Stimulated activated naive CD4-positive, alpha-beta T cell treated with Interleukin-2 at 50 U/mL for 16 hours (primary cell): ENCODE data around the gene ZNF735.
"Not testable (repeated sequence)": the region's sequence is repeated elsewhere in the genome, so short reads cannot be mapped to it uniquely, and the experiment has no call there.

Experiments used
- DNase-seq: peaks from one replicate; lab custom pipeline; 2025; lab: John Stamatoyannopoulos, UW

ZNF735 gene

DNA sequence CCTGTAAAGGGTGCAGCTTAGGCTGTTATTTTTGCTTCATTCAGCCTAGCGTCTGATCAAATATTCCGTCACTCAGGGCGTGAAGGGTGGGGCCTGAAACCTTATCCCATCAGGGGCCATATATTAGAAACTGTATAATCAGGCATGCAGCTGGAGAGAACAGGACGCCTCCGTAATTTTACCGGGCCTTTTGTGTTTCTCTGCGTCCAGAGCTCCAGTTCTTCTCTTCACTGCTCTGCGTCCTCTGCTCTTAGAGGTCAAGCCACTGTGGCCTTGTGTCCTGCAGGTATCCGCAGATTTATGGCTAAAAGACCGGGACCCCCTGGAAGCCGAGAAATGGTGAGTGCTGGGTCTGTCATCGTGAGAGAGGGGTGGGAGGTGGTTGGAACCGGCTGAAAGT lies at the start of gene ZNF735:
ZNF735 (plus strand) TSS at position 301 of the 400 bp plus-strand sequence; CDS start at position 301, 0 bp downstream.
- DNase-seq = no peak

DNA sequence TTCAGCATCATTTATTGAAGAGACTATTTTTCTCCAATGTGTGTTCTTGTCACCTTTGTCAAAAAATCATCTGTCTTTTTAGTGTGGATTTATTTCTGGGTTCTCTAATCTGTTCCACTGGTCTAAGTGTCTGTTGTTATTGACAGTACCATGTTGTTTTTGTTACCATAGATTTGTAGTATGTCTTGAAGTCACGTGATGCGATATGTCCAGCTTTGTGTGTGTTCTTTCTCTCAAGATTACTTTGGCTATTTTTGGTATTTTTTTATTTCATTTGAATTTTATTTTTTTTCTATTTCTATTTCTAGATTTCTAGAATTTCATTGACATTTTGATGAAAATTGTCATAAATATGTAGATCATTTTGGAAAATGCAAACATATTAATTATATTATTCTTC lies 36.0 kb upstream of the ZNF735 start:
- not testable (repeated sequence) for DNase-seq

DNA sequence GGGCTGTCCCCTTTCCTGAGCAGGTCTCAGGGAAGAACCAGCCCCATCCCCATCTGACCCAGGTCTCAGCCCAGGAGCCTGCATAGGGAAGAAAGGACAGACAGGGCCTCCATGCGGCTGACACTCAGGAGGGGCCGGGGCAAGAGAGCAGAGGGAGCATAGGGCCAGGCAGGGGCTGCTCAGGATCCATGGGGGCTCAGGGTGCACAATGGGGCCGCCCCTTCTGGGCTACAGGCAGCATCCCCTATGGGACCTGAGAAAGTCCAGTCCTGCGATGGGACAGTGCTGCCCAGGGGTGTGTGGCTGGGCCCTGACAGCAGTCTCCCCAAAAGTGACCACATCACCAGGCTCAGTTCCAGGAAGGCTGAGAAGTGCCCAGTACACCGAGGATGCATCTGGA lies 32.7 kb upstream of the ZNF735 start:
- no peak for DNase-seq

DNA sequence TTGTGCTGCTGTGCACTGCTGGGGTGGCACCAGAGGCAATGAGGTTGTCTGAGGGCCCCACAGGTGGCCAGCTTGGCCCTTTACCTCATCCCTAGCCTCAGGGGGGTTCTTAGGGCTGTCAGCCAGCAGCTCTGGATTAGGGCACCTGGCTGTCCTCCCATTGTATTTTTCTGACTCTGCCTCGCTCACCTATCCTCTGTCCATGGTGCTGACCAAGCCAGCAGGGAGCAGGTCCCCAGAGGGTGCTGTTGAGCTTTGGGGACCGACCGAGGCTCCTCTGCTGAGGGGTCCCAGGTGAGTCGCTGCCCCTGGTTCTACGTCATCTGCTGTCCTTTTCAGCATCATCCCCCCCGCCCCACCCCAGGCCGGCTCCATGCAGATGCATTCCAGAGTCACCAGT lies 32.1 kb upstream of the ZNF735 start:
- DNase-seq = no peak

DNA sequence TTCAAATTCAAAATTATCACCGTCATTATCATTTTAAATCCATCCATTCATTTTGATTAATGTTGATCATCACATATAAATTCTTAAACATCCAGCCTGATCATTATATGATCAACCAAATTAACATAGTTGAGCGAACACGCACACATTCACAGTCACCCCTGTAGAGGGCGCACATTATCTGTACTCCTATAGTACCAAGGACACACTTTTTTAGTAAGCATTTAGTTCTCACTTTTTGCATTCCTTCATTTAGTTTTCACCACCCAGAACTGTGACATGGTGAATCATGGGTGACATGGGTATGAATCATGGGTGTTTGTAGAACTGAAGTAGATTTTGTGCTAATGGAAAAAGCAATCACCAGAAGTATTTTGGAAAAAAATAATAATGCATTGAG lies 26.0 kb upstream of the ZNF735 start:
- no peak for DNase-seq

DNA sequence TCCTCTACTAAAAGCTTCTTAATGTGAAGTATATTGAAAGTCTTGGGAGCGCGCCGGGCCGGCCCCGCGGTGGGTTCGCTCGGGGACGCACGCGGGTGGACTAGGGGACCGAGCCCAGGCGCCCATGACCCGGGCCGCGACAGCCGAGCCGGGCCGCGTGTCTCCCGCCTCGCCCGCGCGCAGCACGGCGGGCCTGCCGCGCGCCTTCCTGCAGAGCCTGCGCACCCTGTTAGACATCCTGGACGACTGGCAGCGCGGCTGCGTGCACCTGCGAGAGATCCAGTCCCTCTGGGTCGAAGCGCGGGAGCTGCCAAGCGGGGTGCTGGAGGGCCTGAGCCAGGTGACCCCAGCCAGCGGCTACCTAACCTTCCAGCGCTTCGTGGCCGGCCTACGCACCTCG lies 25.4 kb upstream of the ZNF735 start:
- DNase-seq = no peak

DNA sequence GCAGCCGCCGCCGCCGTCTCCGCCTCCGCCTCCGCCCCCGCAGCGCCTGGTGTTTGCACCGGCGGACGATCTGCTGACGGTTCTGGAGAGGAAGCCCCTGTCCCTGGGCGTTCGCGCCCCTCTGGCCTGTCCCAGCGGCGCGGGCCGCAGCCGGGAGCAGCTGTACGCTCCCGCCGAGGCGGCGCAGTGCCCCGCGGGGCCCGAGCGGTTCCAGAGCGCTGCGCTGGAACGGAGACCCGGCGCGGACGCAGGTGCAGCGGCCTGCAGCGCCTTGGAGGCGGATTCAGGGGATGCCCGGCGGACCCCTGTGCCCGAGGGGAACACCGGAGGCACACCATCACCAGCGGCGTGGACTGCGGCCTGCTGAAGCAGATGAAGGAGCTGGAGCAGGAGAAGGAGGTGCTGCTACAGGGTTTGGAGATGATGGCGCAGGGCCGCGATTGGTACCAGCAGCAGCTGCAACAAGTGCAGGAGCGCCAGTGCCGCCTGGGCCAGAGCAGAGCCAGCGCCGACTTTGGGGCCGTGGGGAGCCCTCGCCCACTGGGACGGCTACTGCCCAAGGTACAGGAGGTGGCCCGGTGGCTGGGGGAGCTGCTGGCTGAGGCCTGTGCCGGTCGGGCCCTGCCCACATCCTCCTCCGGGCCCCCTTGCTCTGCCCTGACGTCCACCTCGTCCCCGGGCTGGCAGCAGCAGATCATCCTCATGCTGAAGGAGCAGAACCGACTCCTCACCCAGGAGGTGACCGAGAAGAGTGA lies 24.8 kb upstream of the ZNF735 start:
- DNase-seq = no peak

DNA sequence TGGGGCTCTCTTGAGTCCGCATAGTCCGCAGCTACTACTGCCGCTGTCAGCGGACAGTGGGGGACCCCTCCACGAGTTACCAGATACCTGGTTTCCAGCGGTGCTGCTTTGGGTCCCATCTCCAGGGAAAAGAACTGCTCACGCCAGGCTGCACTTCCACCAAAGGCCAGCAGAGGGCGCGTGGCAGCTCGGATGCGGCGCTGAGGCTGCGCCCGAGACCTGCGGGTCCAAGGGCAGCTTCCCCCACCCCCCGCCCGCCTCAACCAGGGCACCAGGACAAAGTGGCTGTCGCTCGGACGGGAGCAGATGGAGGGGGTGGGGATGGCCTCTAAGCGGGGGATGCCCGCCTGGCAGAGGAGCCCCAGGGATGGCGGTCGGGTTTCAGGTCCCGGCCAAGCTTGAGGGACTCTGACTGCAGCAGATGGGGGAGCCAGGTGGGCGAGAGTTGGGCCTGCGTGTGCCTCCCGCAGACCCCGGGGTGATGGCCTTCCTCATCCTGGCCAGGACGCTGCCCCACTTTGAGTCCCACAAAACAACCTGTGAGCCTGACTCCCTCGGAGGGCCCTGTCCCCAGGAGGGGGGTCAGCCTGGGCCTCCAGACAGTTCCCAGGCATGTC lies 23.8 kb upstream of the ZNF735 start:
- peak; percentile 16 for DNase-seq

DNA sequence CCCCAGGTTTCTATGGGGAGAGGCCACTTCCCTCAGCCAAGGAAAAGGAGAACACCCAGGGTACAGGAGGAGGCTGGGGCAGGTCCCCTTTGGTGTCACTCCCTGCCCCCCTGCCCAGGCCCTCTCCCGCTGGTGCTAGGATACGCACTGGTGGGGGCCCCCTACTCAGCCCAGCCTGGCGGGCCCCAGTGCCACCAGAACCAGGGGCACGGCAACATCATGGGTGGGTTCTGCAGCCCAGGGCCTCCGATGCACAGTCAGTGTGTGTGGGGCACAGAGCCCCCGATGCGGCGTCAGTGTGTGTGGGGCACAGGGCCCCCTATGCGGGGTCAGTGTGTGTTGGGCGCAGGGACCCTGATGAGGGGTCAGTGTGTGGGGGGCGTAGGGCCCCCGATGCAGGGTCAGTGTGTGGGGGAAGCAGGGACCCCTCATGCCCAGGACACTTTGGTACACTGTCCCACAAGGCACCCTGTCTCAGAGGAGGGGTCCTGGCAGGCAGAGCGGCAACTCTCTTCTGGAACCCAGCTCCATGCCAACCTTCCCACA lies 23.1 kb upstream of the ZNF735 start:
- no peak for DNase-seq

DNA sequence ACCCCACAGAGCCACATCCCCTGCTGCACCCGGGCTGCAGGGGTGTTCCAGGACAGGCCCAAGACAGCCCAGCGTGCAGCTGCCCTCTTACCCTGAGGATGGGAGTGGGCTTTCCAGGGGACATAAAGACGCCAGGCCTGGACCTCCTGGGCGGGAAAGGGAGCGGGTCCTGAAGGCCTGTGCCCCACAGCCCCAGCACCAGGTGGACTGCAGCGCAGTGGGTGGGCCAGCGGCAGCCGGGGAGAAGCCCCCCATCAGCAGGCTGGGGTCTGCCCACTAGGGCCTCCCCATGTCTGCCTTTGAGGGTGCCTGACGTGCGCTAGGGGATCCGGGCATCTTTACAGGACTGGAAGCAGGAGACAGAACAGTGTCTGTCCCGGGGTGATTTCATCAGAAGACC lies 22.6 kb upstream of the ZNF735 start:
- DNase-seq = no peak

DNA sequence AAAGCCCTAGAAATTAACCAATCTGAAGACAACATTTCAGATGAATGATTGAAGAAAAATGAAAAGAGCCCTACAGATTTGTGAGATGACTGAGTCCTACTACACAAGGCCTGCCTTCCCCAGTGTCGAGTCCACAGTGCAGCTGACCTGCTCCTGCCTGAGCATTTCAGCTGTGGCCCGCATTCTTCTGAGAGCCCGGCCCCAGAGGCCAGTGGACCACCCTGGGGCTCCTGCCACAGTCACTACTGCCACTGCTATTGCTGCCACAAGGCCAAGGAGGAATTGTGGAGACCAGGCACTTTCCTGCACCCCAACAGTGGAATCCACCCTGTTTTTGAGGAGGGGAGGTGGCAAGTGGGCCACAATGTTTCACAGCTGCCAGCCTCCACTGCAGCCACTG lies 19.6 kb upstream of the ZNF735 start:
- DNase-seq = no peak

DNA sequence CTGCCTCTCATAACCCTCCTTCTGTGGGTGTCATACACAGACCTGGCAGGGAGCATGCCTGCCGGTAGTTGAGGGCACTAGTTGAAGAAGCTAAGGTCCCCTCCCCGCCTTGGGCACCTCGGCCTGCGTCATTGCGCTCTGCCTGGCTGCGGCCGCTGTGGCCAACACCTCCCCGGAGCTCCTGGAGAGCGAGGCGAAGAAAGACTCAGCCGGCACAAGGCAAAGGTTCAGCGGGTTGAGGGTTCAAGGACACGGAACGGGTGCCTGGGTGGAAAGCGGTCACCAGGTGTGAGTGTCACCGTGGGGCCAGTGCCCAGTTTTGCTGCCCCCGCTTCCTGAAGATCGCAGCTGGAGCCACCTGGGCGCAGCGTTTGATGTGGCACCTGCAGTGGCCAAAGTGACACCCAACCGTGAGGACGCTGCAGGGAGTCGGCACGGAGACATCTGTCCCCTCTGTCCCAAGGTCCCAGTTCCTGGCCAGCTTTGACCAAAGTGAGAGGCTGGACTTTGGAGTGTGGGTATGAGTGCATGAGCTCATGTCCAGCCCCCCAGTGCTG lies 14.8 kb upstream of the ZNF735 start:
- DNase-seq = no peak

DNA sequence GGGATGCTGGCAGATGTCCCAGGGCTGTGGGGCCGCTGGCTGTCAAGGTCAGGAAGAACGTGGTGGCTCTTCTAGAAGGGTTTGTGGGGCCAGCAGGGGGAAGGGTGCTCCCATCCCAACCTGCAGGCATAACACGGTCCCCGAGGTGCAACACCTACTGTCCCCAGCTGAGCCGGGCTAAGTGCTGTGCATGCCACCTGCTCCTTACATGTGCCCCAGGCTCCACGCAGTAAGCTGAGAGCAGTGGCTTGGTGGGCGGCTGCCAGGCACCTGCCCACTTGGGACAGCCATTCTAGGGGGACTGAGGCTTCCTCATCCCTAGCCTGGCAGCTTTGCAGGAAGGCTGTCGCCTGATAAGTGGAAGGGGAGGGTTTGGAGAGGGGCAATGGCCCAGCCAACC lies 14.2 kb upstream of the ZNF735 start:
- no peak for DNase-seq

DNA sequence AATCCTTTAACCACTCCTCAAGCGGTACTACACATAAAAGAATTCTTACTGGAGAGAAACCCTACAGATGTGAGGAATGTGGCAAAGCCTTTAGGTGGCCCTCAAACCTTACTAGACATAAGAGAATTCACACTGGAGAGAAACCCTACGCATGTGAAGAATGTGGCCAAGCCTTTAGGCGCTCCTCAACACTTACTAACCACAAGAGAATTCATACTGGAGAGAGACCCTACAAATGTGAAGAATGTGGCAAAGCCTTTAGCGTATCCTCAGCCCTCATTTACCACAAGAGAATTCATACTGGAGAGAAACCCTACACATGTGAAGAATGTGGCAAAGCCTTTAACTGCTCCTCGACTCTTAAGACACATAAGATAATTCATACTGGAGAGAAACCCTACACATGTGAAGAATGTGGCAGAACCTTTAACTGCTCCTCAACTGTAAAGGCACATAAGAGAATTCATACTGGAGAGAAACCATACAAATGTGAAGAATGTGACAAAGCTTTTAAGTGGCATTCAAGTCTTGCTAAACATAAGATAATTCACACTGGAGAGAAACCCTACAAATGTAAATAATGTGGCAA lies 12.8 kb downstream of the ZNF735 start:
- not testable (repeated sequence) for DNase-seq

DNA sequence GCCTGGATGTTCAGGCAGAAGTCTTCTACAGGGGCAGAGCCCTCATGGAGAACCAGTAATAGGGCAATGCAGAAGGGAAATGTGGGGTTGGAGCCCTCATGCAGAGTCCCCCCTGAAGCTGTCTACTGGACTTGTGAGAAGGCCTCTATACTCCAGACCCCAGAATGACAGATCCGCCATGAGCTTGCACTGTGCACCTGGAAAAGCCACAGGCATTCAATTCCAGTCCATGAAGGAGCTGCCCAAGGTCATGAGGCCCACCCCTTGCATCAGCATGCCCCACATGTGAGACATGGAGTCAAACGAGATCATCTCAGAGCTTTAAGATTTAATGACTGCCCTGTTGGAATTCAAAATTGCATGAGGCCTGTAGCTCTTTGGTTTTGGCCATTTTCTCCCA lies 16.4 kb downstream of the ZNF735 start:
- DNase-seq = no peak

DNA sequence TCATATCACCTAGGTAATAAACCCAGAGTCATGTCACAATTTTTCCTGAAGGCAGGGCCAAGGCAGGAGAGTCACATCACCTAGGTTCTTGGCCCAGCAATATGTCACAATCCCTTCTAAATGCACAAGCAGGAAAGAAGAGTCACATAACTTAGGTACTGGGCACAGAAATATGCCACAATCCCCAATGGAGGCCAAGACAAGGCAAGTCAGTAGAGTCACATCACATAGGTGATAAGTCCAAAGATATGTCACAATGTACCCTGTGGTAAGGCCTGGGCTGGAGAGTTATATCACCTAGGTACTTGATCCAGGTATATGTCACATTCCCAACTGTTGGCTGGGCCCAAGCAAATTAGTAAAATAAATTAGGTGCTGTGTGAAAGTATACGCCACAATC lies 21.2 kb downstream of the ZNF735 start, which contains the start of gene ZNF679:
ZNF679 (plus strand) TSS at position 301 of the 400 bp plus-strand sequence. CDS start 20,644 bp downstream, outside the sequence.
- DNase-seq = not testable (repeated sequence)

DNA sequence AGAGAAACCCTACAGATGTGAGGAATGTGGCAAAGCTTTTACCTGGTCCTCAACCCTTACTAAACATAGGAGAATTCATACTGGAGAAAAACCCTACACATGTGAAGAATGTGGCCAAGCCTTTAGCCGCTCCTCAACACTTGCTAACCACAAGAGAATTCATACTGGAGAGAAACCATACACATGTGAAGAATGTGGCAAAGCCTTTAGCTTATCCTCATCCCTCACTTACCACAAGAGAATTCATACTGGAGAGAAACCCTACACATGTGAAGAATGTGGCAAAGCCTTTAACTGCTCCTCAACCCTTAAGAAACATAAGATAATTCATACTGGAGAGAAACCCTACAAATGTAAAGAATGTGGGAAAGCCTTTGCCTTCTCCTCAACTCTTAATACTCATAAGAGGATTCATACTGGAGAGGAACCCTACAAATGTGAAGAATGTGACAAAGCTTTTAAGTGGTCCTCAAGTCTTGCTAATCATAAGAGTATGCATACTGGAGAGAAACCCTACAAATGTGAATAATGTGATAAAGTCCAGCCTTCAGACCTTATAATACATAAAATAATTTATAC lies 59.4 kb downstream of the ZNF735 start:
- DNase-seq = no peak
